Mesothelial cell of epicardium (in vitro differentiated cells): ENCODE results near the gene KLHL11. TPM values are rescaled to one million over a fixed set of nuclear protein-coding genes. Genes with fewer than 3 reads are reported as not detected.

ENCODE experiments used
- DNase-seq, 2 experiments: peaks; one replicate each; pipeline ENCODE4 v3.0.0; 2021; ENCODE audit warnings: low spot score in 2 of 2; ENCODE audit not compliant: unreplicated experiment in 2 of 2
- H3K27ac Mint-ChIP-seq: 2 replicates; pipeline ENCODE4 v1.8.0; 2021; ENCODE audit warnings: mixed read lengths
- H3K27me3 Mint-ChIP-seq: 2 replicates; pipeline ENCODE4 v1.8.0; 2021; ENCODE audit warnings: low read depth, mixed read lengths
- H3K36me3 Mint-ChIP-seq: 2 replicates; pipeline ENCODE4 v1.8.0; 2021; ENCODE audit warnings: mixed read lengths
- H3K4me1 Mint-ChIP-seq: 2 replicates; pipeline ENCODE4 v1.8.0; 2021; ENCODE audit warnings: mixed read lengths
- H3K4me3 Mint-ChIP-seq: 2 replicates; pipeline ENCODE4 v1.8.0; 2021; ENCODE audit warnings: mild to moderate bottlenecking, moderate library complexity, mixed read lengths
- H3K9me3 Mint-ChIP-seq: 2 replicates; pipeline ENCODE4 v1.8.0; 2021; ENCODE audit warnings: mixed read lengths
- CTCF ChIP-seq: fragments of 200-600 bp; sonication (generic); IDR thresholded peaks from one replicate; pipeline ENCODE4 v1.5.0; 2021; ENCODE audit warnings: antibody characterized with exemption; ENCODE audit not compliant: unreplicated experiment
- total RNA-seq: library from RNA; stranded (reverse); gene quantifications from 3 replicates; pipeline ENCODE4 v1.2.1, GENCODE V29; 2021

KLHL11 gene
- total RNA-seq, 1 donor from 2014 or later: 21.9 TPM

- Mint-ChIP-seq H3K27me3 (no peaks in the 10 kb centered on the region), H3K36me3 (peaks cover 14% of the 10 kb centered on the region), H3K9me3 (no peaks in the 10 kb centered on the region), H3K4me3 (no peak overlapping the region), H3K4me1 (peaks cover 16% of the 10 kb centered on the region), H3K27ac (no peak overlapping the region)
- DNase-seq: no peak
- no peak for TF ChIP-seq CTCF
Measured at GRCh38 chr17:41806685-41807445, 58.4 kb downstream of the KLHL11 start.

Other genes with a start within 250 kb of the KLHL11 start
- gene KRT17, start 240.8 kb downstream of the KLHL11 start, total RNA-seq: 221 to 238 TPM (median 232 TPM) in 3 replicates
- gene EIF1, start 176.5 kb downstream of the KLHL11 start, total RNA-seq: 600 to 610 TPM (median 606 TPM) in 3 replicates
- gene GAST, start 153.1 kb downstream of the KLHL11 start, total RNA-seq: not detected in 3 replicates
- gene HAP1, start 130.8 kb downstream of the KLHL11 start, total RNA-seq: 0.44 to 0.66 TPM (median 0.45 TPM) in 3 replicates
- 202 to 207 TPM (median 205 TPM) in 3 replicates for gene JUP, start 78.7 kb downstream of the KLHL11 start, total RNA-seq
- 61.0 to 62.0 TPM (median 62.0 TPM) in 3 replicates for gene P3H4, start 53.5 kb downstream of the KLHL11 start, total RNA-seq
- gene FKBP10, start 52.4 kb downstream of the KLHL11 start, total RNA-seq: 369 to 401 TPM (median 371 TPM) in 3 replicates
- gene NT5C3B, start 29.2 kb downstream of the KLHL11 start, total RNA-seq: 68.5 to 75.5 TPM (median 69.6 TPM) in 3 replicates
- 0.16 to 0.27 TPM in 2 of 3 replicates, not detected in the other for gene KLHL10, start 27.6 kb downstream of the KLHL11 start, total RNA-seq
- 126 to 133 TPM (median 130 TPM) in 3 replicates for gene ACLY, start 53.5 kb upstream of the KLHL11 start, total RNA-seq
- gene ODAD4, start 65.2 kb upstream of the KLHL11 start, total RNA-seq: 1.3 to 2.1 TPM (median 1.7 TPM) in 3 replicates
- gene CNP, start 101.4 kb upstream of the KLHL11 start, total RNA-seq: 67.6 to 70.2 TPM (median 68.1 TPM) in 3 replicates
- gene DNAJC7, start 152.0 kb upstream of the KLHL11 start, total RNA-seq: 97.2 to 103 TPM (median 97.7 TPM) in 3 replicates
- gene NKIRAS2, start 154.7 kb upstream of the KLHL11 start, total RNA-seq: 47.2 to 49.6 TPM (median 48.1 TPM) in 3 replicates
- gene C17orf113, start 185.2 kb upstream of the KLHL11 start, total RNA-seq: 4.1 to 5.1 TPM (median 4.4 TPM) in 3 replicates
- 2.2 to 2.9 TPM (median 2.5 TPM) in 3 replicates for gene ZNF385C, start 233.1 kb upstream of the KLHL11 start, total RNA-seq
- gene DHX58, start 247.3 kb upstream of the KLHL11 start, total RNA-seq: 10.5 to 11.6 TPM (median 11.3 TPM) in 3 replicates